Measurements from ENCODE around the gene WDR91.

WDR91 gene

DNA sequence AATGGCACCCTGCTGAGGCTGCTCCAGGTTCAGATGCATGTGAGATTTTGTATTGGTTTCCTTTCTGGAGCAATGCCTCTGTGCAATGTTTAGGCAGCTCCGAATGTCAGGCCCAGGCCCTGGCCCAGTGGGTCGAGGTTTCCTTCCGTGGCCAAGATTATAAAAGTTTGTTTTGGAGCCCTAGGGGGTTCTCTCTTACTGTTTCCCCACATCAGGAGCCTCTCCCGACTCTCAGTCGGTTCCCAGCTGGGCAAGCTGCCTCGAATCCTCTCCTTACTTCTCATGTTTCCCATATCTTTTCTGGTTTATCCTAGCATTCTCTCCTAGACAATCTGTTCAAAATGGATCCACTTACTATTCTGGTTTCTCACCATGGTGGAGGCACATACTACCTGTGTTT lies 52.5 kb downstream of the WDR91 start:
- no peak for DNase-seq

- no peak for DNase-seq
These were observed 53.1 kb downstream of the WDR91 start for GRCh38 chr7:135158141-135158655.

DNA sequence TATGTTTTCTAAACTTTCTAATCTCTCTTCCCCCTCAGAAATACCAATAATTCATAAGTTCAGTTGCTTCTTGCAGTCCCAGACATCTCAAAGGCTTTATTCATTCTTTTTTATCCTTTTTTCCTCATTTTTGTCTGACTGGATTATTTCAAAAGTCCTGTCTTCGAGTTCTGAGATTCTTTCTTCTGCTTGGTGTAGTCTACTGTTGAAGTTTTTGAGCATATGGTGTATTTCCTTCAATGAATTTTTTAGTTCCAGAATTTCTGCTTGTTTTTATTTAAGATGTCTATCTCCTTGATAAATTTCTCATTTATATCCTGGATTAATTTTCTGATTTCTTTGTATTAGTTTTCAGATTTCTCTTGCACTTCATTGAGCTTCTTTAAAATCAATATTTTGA lies 55.0 kb downstream of the WDR91 start:
- DNase-seq: no peak

DNA sequence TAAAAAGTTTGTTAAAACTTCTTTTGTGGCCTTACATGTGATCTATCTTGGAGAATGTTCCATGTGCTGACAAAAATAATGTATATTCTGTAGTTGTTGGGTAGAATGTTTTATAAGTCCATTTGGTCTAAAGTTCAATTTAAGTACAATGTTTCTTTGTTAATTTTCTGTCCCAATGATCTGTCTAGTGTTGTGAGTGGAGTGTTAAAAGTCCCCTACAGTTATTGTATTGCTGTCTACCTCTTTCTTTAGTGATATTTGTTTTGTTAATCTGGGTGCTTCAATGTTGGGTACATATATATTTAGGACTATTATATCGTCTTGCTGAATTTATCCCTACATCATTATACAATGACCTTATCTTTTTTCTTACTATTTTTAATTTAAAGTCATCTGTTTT lies 56.6 kb downstream of the WDR91 start:
- no peak for DNase-seq

- DNase-seq: no peak
These were observed 58.9 kb downstream of the WDR91 start for GRCh38 chr7:135152442-135152841.

- no peak for DNase-seq
These were observed 59.8 kb downstream of the WDR91 start for GRCh38 chr7:135151533-135151932.

DNA sequence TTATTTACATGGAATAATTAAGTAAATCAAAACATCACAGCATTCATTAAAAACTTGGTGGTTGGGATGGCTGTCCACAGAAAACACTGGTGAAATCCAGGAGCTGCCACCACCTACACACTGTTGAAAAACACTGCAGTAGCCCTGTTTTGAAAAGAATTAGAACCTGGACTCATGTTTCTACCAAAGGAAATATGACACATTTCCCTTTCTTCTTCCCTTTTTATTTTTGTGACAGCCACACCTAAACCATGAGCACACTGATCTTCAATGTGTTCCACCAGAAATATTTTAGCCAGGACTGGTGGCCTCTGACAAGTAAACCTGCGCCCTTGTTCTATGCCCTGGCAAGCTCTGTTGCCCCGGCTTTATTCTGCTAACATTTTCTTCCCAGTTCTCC lies 60.2 kb downstream of the WDR91 start:
- no peak for DNase-seq

GRCh38 chr7:135150072-135150782 lies 61.1 kb downstream of the WDR91 start:
- DNase-seq: no peak

GRCh38 chr7:135147899-135148721 lies 63.2 kb downstream of the WDR91 start, which contains the start of gene TMEM140:
Gene TMEM140, plus strand, starts transcription at chr7:135148072. Its CDS starts 16,370 bp downstream, at chr7:135164442.
- DNase-seq: no peak

GRCh38 chr7:135147341-135147898 lies 63.9 kb downstream of the WDR91 start:
- DNase-seq: no peak

GRCh38 chr7:135143885-135144668 lies 67.2 kb downstream of the WDR91 start:
- DNase-seq: no peak
